Measurements from ENCODE around the gene AHCYL2.

The AHCYL2 gene

DNA sequence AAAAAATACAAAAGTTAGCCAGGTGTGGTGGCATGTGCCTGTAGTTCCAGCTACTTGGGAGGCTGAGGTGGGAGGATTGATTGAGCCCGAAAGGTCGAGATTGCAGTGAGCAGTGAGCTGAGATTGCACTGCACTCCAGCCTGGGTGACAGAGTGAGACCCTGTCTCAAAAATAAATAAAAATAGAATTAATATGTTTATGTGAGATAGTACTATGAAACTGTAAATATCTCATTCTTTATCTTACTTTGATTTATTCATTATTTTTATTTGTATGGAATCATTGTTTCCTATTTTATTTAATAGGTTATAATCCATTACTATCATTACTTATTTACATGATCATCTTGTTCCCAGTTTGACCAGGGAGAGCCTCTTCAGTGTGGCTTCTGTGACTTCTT lies 168.4 kb downstream of the AHCYL2 start:
- no peak overlapping the region for H3K27ac ChIP-seq (replicated peaks)
- no peaks in the 10 kb centered on the region for H3K27me3 ChIP-seq (ENCODE audit: insufficient read depth, poor library complexity, severe bottlenecking)
- DNase-seq (ENCODE audit: low read depth in 1 of 2, low spot score in 1 of 2): no peak
- TF ChIP-seq SPI1 (IDR thresholded peaks at IDR 0.05; ENCODE audit: borderline replicate concordance, low read depth): no peak
- H3K4me3 ChIP-seq (replicated peaks; ENCODE audit: insufficient read depth, low read length): no peak overlapping the region

DNA sequence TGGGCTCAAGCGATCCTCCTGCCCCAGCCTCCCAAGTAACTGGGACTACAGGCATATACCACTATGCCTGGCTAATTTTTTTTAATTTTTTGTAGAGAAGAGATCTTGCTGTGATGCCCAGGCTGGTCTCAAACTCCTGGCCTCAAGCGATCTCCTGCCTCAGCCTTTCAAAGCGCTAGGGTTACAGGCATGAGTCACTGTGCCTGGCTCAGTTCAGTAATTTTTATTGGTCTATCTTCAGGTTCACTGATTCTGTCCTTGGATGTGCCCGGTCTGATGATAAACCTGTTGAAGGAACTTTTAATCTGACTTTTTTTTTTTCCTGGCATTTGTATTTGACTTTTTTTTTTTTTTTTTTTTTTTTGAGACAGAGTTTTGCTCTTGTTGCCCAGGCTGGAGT lies 169.3 kb downstream of the AHCYL2 start:
- no peak for DNase-seq (ENCODE audit: low read depth in 1 of 2, low spot score in 1 of 2)
- TF ChIP-seq GABPA (IDR thresholded peaks at IDR 0.05; ENCODE audit: low read depth) (no peak), SPI1 (IDR thresholded peaks at IDR 0.05; ENCODE audit: borderline replicate concordance, low read depth) (no peak), POLR2AphosphoS5 (IDR thresholded peaks at IDR 0.05; ENCODE audit: low read depth) (no peak)
- TF ChIP-seq, protein P1, sequence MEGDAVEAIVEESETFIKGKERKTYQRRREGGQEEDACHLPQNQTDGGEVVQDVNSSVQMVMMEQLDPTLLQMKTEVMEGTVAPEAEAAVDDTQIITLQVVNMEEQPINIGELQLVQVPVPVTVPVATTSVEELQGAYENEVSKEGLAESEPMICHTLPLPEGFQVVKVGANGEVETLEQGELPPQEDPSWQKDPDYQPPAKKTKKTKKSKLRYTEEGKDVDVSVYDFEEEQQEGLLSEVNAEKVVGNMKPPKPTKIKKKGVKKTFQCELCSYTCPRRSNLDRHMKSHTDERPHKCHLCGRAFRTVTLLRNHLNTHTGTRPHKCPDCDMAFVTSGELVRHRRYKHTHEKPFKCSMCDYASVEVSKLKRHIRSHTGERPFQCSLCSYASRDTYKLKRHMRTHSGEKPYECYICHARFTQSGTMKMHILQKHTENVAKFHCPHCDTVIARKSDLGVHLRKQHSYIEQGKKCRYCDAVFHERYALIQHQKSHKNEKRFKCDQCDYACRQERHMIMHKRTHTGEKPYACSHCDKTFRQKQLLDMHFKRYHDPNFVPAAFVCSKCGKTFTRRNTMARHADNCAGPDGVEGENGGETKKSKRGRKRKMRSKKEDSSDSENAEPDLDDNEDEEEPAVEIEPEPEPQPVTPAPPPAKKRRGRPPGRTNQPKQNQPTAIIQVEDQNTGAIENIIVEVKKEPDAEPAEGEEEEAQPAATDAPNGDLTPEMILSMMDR (IDR thresholded peaks at IDR 0.05; ENCODE audit: insufficient read depth, low read length): no peak
- TF ChIP-seq, protein P2, sequence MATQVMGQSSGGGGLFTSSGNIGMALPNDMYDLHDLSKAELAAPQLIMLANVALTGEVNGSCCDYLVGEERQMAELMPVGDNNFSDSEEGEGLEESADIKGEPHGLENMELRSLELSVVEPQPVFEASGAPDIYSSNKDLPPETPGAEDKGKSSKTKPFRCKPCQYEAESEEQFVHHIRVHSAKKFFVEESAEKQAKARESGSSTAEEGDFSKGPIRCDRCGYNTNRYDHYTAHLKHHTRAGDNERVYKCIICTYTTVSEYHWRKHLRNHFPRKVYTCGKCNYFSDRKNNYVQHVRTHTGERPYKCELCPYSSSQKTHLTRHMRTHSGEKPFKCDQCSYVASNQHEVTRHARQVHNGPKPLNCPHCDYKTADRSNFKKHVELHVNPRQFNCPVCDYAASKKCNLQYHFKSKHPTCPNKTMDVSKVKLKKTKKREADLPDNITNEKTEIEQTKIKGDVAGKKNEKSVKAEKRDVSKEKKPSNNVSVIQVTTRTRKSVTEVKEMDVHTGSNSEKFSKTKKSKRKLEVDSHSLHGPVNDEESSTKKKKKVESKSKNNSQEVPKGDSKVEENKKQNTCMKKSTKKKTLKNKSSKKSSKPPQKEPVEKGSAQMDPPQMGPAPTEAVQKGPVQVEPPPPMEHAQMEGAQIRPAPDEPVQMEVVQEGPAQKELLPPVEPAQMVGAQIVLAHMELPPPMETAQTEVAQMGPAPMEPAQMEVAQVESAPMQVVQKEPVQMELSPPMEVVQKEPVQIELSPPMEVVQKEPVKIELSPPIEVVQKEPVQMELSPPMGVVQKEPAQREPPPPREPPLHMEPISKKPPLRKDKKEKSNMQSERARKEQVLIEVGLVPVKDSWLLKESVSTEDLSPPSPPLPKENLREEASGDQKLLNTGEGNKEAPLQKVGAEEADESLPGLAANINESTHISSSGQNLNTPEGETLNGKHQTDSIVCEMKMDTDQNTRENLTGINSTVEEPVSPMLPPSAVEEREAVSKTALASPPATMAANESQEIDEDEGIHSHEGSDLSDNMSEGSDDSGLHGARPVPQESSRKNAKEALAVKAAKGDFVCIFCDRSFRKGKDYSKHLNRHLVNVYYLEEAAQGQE (IDR thresholded peaks at IDR 0.05; ENCODE audit: insufficient replicate concordance, low read depth): no peak
- H3K4me3 ChIP-seq (replicated peaks; ENCODE audit: insufficient read depth, low read length): no peak overlapping the region
- no peak overlapping the region for H3K27ac ChIP-seq (replicated peaks)
- H3K27me3 ChIP-seq (ENCODE audit: insufficient read depth, poor library complexity, severe bottlenecking): no peaks in the 10 kb centered on the region

DNA sequence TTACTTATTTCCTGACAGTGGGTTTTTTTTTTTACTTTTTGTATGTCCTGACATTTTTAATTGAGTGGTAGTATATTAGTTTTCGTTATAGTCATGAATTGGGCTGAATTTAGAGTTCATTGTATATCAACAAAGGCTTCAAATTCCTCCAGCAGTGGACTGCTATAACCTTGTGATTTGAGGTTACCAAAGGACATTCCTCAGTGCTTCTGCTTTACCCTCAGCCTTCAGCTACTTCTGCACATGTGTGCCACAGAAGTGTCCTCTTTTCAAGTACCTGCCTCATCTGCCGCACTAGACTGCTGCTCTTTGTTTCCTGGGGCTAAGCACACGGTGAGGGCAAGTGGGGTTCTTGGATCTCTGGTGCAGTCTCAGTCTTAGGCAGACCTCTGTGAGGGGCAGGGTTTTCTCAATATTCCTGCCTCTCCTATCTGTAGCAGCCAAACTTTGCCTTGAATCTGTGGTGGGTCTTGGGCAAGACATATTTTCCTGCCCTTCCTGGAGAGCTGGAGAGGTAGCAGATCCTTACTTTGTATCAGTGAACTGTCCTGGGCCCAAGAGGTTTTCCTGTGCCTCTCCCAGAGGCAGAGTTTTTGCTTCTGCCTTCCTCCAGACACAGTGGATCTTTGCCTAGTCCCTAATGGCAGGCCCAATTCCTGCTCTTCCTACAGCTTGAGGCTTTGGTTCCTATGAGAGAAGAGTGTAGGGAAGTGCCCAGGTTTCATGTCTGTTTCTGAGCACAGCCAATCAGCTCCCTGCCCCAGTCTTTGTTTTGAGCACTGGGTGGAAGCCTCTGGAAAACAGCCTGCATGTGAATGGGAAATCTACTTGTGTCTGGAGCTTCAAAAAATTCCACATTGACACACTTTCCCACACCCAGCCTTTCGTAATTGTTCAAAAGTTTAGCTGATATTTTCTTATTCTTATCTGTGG lies 170.4 kb downstream of the AHCYL2 start:
- Histone ChIP-seq H3K27me3 (ENCODE audit: insufficient read depth, poor library complexity, severe bottlenecking) (no peaks in the 10 kb centered on the region), H3K4me3 (replicated peaks; ENCODE audit: insufficient read depth, low read length) (no peak overlapping the region), H3K27ac (replicated peaks) (no peak overlapping the region)
- TF ChIP-seq SPI1 (IDR thresholded peaks at IDR 0.05; ENCODE audit: borderline replicate concordance, low read depth) (no peak), GABPA (IDR thresholded peaks at IDR 0.05; ENCODE audit: low read depth) (no peak), POLR2AphosphoS5 (IDR thresholded peaks at IDR 0.05; ENCODE audit: low read depth) (no peak)
- TF ChIP-seq, protein P1 (IDR thresholded peaks at IDR 0.05; ENCODE audit: insufficient read depth, low read length): no peak
- TF ChIP-seq, protein P2 (IDR thresholded peaks at IDR 0.05; ENCODE audit: insufficient replicate concordance, low read depth): no peak
- peak in 1 of 2 experiments; percentile 21 for DNase-seq (ENCODE audit: low read depth in 1 of 2, low spot score in 1 of 2)

DNA sequence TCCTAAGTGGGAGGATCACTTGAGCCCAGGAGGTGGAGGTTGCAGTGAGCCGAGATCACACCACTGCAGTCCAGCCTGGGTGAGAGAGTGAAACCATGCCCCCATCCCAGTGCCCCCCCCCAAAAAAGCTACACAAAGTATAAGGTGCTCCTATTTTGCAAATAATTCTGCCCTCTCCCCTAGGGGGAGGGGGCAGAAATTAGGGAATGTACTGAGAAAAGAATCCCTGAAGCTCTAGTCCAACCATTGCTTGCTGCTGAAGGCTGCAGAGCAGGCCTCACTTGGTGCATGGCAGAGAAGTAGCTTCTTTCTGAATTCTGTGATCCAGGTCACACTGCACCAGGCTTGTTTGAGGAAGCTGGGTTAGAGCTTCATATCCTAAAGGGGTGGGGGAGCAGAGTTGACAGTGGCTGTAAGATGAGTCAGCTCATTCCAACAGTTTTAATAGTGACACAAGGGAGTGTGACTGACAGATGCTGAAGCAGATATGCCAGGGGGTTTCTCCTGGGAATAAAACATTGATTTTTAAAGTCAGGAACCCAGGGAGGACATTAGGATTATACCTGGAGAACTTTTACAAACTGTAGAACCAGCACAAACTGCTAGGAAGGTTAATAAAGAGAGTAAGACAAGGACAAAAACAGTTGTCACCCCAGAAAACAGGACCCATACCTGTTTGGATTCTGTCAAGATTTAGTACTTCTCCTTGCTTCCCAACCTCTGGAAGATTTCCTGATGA lies 176.6 kb downstream of the AHCYL2 start:
- no peak overlapping the region for H3K4me3 ChIP-seq (replicated peaks; ENCODE audit: insufficient read depth, low read length)
- DNase-seq (ENCODE audit: low read depth in 1 of 2, low spot score in 1 of 2): peak; percentile 46 to 86
- no peaks in the 10 kb centered on the region for H3K27me3 ChIP-seq (ENCODE audit: insufficient read depth, poor library complexity, severe bottlenecking)
- TF ChIP-seq, protein P2 (IDR thresholded peaks at IDR 0.05; ENCODE audit: insufficient replicate concordance, low read depth): no peak
- TF ChIP-seq GABPA (IDR thresholded peaks at IDR 0.05; ENCODE audit: low read depth) (no peak), SPI1 (IDR thresholded peaks at IDR 0.05; ENCODE audit: borderline replicate concordance, low read depth) (peak; percentile 37; the same call in 1 of the 2 replicates), POLR2AphosphoS5 (IDR thresholded peaks at IDR 0.05; ENCODE audit: low read depth) (no peak)
- peak overlapping the region; percentile 53 for H3K27ac ChIP-seq (replicated peaks)
